DMS 273 treated with DMSO at 0.1 percent for 48 hours (cell line): ENCODE measurements around the gene AACS.
"Not testable (repeated sequence)": the region's sequence is repeated elsewhere in the genome, so short reads cannot be mapped to it uniquely, and the experiment has no call there.

ENCODE experiments used
- DNase-seq: peaks from one replicate; lab custom pipeline; 2025; lab: John Stamatoyannopoulos, UW

Gene AACS

DNA sequence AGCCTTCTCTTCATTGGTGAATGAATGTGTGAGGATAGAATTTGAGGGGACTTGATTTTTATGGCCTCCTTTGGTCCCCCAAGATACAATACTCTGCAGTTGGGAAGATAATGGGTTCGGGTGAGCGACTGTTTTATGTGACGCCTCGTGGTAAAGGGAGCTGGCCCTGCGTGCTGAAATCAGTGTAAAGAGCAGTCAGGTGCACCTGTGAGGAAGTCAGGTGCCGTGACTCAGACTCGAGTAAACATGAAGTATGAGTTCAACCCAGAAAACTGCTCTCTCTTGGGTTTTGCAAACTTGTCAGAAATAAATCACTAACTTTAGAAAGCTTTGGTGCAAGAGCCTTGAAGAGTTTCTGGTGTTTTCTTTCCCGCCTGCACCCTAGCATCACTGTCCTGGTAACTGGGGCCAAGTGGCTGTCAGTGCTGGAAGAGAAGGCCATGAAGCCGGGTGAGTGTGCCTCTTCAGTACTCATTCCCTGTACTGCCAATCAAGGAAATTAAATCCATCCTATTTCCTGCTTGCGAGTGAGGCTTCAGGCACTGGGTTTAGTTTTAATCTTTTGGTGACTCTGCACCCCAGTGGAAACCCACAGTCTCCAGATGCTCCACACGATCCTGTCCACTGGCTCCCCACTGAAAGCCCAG, 59.2 kb downstream of the AACS start:
- no peak for DNase-seq

- no peak for DNase-seq
Measured at GRCh38 chr12:125125271-125125670, 60.0 kb downstream of the AACS start.

DNA sequence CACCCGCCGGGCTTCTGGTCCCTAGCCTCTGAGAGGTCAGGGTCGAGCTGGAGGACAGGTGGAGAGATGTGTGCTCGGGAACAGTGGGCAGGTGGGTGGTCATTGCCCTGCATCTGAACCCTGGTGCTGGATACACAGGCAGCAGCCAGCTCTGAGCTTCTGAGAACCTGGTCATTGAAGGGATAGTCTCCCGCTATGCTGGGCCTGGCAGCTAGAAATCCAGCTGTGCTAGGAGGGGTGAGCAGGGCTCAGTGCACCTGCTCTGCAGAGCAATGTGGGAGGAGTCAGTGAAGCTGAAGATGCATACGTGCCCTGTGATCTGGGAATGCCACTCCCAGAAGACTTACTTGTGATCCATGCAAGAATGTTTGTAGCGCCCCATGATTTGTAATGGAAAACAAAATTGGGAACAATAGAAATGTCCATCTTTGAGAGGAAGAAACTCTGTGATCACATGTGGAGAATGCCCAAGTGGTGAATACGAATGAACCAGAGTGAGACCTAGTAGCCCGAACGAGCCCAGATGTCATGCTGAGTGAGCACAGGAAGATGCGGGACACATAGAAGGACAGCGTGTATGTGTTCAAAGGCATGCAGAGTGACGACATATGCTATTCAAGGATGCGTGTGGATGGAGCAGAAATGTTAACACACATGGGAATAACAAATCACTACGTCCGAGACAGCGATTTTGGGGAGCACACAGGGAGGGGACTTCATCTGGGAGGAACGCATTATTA, 63.4 kb downstream of the AACS start:
- DNase-seq = no peak

DNA sequence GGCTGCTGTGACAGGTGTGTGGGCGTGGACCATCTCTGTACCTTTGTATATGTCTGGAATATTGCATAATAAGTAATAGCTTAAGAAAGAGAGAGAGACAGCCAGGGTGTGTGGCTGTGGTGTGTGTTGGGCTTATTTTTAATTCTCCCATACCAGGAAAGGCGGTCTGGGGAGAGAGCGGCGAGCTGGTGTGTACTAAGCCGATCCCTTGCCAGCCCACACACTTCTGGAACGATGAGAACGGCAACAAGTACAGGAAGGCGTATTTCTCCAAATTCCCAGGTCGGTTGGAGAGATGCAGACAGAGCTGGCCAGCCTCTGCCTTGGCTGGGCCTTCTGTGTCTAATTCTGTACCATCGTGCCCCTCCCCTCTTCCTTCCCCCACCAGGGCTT, 63.9 kb downstream of the AACS start:
- no peak for DNase-seq

GRCh38 chr12:125129591-125130255, 64.5 kb downstream of the AACS start:
- DNase-seq = no peak

DNA sequence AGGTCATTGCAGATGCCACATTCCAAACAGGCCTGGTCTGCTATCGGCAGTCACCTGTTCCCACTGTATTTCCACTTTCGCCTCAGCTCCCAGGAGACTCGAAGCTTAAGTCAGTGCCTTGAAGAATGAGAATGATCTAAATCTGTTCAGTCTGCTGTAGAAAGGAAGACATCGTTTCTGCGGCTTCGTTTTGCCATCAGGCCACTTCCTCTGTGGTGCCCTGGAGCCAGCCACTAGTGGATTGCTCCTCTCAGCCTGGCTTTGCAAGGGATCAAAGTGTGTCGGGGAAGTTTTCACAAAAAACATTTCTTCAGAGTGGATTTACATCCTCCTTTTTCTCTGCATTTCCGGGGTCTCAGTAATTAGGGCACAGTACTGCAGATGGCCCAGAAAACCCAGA, 66.7 kb downstream of the AACS start:
- DNase-seq = no peak

DNA sequence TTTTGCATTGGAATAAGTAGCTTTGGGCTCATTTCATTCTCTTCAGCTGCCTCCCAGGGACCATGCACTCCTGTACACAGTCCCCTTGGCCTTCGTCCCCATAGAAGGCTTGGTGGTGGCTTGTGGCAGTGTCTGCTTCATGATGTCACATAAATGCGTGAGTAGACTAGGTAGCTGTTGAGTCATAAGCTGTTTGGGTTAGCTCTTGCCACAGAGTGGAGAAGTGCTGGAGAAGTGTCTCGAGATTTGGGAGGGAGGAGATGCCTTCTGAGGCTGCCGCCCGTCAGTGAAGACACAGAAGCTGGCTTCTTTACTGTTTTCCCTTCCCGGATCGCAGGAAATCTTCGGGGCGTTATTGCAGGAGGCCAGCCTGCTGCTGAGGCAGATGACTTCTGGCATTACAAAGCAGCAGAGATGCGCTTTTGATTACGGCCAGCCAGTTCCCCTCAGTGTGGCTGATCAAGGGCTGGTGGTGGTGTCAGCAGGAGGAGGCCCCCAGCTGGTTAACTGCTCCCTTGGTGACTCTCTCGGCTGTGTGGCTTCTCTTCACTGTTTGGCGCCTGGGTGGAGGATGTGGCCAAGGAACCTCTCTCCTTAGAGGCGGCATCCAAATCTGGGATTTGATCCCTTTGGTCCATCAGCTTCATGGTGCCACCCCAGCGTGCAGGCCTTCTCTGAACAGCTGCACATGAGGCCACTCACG, 67.6 kb downstream of the AACS start:
- DNase-seq = no peak

- DNase-seq = no peak
Measured at GRCh38 chr12:125133616-125134015, 68.4 kb downstream of the AACS start.

- no peak for DNase-seq
Measured at GRCh38 chr12:125134576-125134975, 69.3 kb downstream of the AACS start.

GRCh38 chr12:125135906-125136305, 70.7 kb downstream of the AACS start:
- no peak for DNase-seq

GRCh38 chr12:125136702-125137101, 71.5 kb downstream of the AACS start:
- no peak for DNase-seq

GRCh38 chr12:125137766-125138344, 72.6 kb downstream of the AACS start:
- no peak for DNase-seq

GRCh38 chr12:125140279-125141209, 75.3 kb downstream of the AACS start:
- peak; percentile 5 for DNase-seq

GRCh38 chr12:125141210-125141573, 76.0 kb downstream of the AACS start:
- not testable (repeated sequence) for DNase-seq

DNA sequence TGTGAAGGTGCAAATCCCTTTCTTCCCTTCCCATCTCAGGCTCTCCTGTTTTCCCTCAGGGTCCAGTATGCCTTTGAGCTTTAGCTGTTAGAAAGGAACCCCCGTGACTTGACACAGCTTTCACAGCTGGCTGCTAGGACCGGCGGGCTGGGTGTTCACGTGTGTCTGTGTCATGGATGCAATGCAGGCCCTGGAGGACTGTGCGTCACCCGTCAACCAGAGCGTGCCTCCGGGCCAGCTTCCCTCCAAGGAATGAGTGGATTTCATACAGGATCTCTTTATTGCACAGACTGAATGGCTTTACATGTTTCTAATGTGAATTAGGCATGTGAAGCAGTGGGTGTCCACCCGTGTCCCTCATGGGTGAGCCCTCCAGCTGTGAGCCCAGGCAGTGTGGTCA, 77.4 kb downstream of the AACS start:
- DNase-seq = no peak

- DNase-seq = no peak
Measured at GRCh38 chr12:125143491-125143890, 78.3 kb downstream of the AACS start.

- peak; percentile 75 for DNase-seq
Measured at GRCh38 chr12:125145196-125145595, 80.0 kb downstream of the AACS start.

- no peak for DNase-seq
Measured at GRCh38 chr12:125148316-125148715, 83.1 kb downstream of the AACS start.

DNA sequence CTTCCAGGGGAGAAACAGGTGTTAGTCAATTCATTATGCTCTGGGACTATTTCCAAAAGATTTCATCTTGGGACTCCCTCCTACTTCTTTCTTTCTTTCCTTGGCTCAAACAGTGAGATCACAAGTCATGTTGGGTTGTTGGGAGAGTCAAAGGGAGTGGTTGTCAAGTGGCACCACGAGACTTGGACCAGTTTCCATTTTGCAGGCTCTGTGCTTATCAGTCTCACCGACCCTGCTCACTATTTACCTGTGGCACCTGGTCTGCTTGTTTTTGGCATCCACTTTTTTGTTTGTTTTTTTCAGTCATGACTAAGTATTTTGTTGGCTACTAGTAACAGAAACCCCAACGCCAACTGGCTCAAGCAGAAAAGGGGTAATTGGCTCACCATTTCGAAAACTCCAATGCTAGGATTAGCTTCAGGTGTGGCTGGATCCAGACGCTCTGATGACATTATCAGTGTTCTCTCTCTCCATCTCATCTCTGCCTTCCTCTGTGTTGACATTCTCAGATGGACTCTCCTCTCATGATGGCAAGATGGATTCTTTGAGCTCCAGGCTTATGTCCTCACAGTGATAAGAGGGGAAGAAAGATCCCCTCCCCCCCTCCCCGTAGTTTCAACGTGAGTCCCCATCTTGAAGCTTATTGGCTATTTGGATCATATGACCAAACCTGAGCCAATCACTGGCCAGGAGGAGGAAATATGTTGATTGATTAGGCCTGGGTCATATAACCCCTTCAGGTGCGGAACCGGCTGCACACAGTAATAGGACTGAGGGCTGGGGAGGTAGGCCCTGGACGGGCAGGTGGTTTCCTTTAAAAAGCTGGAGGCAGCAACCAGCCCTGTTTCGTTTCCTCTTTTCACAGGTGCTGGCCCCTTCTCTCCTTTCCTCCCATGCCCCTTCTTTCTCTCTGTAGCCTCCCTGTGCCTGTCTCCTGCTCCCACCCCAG, 84.2 kb downstream of the AACS start:
- DNase-seq = no peak

GRCh38 chr12:125151284-125151683, 86.0 kb downstream of the AACS start:
- no peak for DNase-seq
